Thyroid gland (tissue), 4 donors: ENCODE measurements around the gene TBCD. TPM values are rescaled to one million over a fixed set of nuclear protein-coding genes. Genes with fewer than 3 reads are reported as not detected.

ENCODE experiments used
- DNase-seq, 2 donors: peaks; one replicate each; pipeline ENCODE4 v3.0.0-alpha.2; 2019
- H3K27ac ChIP-seq, 3 donors: fragments of 200-600 bp; sonication (generic); 1 replicate in 2 of 3; 2 replicates in 1 of 3; pipeline ENCODE4 v1.5.1; 2016 to 2019; ENCODE audit warnings: mild to moderate bottlenecking in 1 of 3, moderate library complexity in 1 of 3
- H3K27me3 ChIP-seq: fragments of 200-600 bp; sonication (generic); one replicate; pipeline ENCODE4 v1.5.1; 2019
- H3K36me3 ChIP-seq, 2 donors: fragments of 200-600 bp; sonication (generic); one replicate each; pipeline ENCODE4 v1.5.1; 2016 to 2019
- H3K4me1 ChIP-seq, 2 donors: fragments of 200-600 bp; sonication (generic); one replicate each; pipeline ENCODE4 v1.5.1; 2017 to 2019
- H3K4me3 ChIP-seq, 3 donors: fragments of 200-600 bp; sonication (generic); replicated peaks in 1 of 3; 1 replicate in 2 of 3; 2 replicates in 1 of 3; pipeline ENCODE4 v1.5.1; 2016; ENCODE audit warnings: mild to moderate bottlenecking in 1 of 3
- H3K9me3 ChIP-seq: fragments of 200-600 bp; sonication (generic); one replicate; pipeline ENCODE4 v1.5.1; 2017
- CTCF ChIP-seq, 6 experiments: fragments of 200-600 bp in 3 of 6; fragments of 450-650 bp in 3 of 6; sonication (generic) in 3 of 6; IDR thresholded peaks; one replicate each; pipeline ENCODE4 v1.5.1; 2016 to 2019; ENCODE audit warnings: antibody characterized with exemption in 6 of 6, mild to moderate bottlenecking in 2 of 6, inconsistent platforms in 1 of 6, moderate library complexity in 1 of 6
- POLR2A ChIP-seq, 2 donors: fragments of 450-650 bp; IDR thresholded peaks; one replicate each; pipeline ENCODE4 v1.6.1; 2017; ENCODE audit warnings: antibody characterized with exemption in 2 of 2, mild to moderate bottlenecking in 2 of 2, moderate library complexity in 1 of 2
- WGBS, 2 donors: methylation state at CpG; one replicate each; pipeline ENCODE4 v1.1.5; 2017; 5-methylcytosine and 5-hydroxymethylcytosine counted together
- intact Hi-C: fragments of 100-400 bp; cut with DNase I; formaldehyde crosslinking; loops from one replicate; pipeline ENCODE4 v1.15.1; 2023
- total RNA-seq, 4 donors: library from RNA; depleted of rRNA; stranded (reverse); fragments of >200 nt; gene quantifications; one replicate each; pipeline ENCODE4 v1.2.3, GENCODE V29; 2016

TBCD gene
- total RNA-seq, 4 donors from 2014 or later = 72.6 to 85.9 (median 79.6) TPM

GRCh38 chr17:82943339-82943738 is 191.5 kb downstream of the TBCD start:
- no peaks in the 10 kb centered on the region for H3K4me1 ChIP-seq
- H3K4me3 ChIP-seq = no peak overlapping the region
- H3K36me3 ChIP-seq = peaks cover 29 to 37% of the 10 kb centered on the region in 2 donors
- 93% methylated on average over 5 to 7 of the region's 7 CpGs for WGBS, 2 donors
- H3K27me3 ChIP-seq = no peaks in the 10 kb centered on the region
- H3K9me3 ChIP-seq = no peaks in the 10 kb centered on the region
- DNase-seq = no peak
- intact Hi-C loops = no loop called here
- TF ChIP-seq CTCF (IDR thresholded peaks at IDR 0.05) (no peak), POLR2A (IDR thresholded peaks at IDR 0.05) (no peak)
- no peak overlapping the region for H3K27ac ChIP-seq

- Histone ChIP-seq H3K27ac (no peak overlapping the region), H3K9me3 (no peaks in the 10 kb centered on the region), H3K4me3 (no peak overlapping the region), H3K4me1 (no peaks in the 10 kb centered on the region), H3K27me3 (no peaks in the 10 kb centered on the region), H3K36me3 (peaks cover 27 to 37% of the 10 kb centered on the region in 2 donors)
- DNase-seq = no peak
- WGBS, 2 donors = 91 to 100% methylated on average over 8 of the region's 8 CpGs
- TF ChIP-seq CTCF (IDR thresholded peaks at IDR 0.05) (no peak), POLR2A (IDR thresholded peaks at IDR 0.05) (no peak)
- intact Hi-C loops = no loop called here
Observed at GRCh38 chr17:82943751-82944150, 191.9 kb downstream of the TBCD start.

GRCh38 chr17:82944990-82945389 is 193.1 kb downstream of the TBCD start:
- Histone ChIP-seq H3K27me3 (no peaks in the 10 kb centered on the region), H3K9me3 (no peaks in the 10 kb centered on the region), H3K36me3 (peaks cover 27 to 28% of the 10 kb centered on the region in 2 donors), H3K27ac (no peak overlapping the region), H3K4me1 (no peaks in the 10 kb centered on the region), H3K4me3 (no peak overlapping the region)
- no peak for DNase-seq
- TF ChIP-seq POLR2A (IDR thresholded peaks at IDR 0.05) (no peak), CTCF (IDR thresholded peaks at IDR 0.05) (no peak)
- intact Hi-C loops = no loop called here

GRCh38 chr17:82946081-82946480 is 194.2 kb downstream of the TBCD start:
- no peaks in the 10 kb centered on the region for H3K4me1 ChIP-seq
- intact Hi-C loops = no loop called here
- DNase-seq = no peak
- no peak overlapping the region for H3K27ac ChIP-seq
- TF ChIP-seq CTCF (IDR thresholded peaks at IDR 0.05) (no peak), POLR2A (IDR thresholded peaks at IDR 0.05) (no peak)
- no peaks in the 10 kb centered on the region for H3K9me3 ChIP-seq
- H3K36me3 ChIP-seq = peaks cover 24 to 26% of the 10 kb centered on the region in 2 donors
- H3K27me3 ChIP-seq = no peaks in the 10 kb centered on the region
- no peak overlapping the region for H3K4me3 ChIP-seq

GRCh38 chr17:82947051-82947991 is 195.5 kb downstream of the TBCD start:
- Histone ChIP-seq H3K27ac (no peak overlapping the region), H3K36me3 (peaks cover 13 to 14% of the 10 kb centered on the region in 2 donors), H3K27me3 (no peaks in the 10 kb centered on the region), H3K9me3 (no peaks in the 10 kb centered on the region), H3K4me1 (no peaks in the 10 kb centered on the region), H3K4me3 (no peak overlapping the region)
- no peak for DNase-seq
- intact Hi-C loops = no loop called here
- WGBS, 2 donors = 98 to 100% methylated on average over 8 to 9 of the region's 11 CpGs
- TF ChIP-seq POLR2A (IDR thresholded peaks at IDR 0.05) = no peak
- TF ChIP-seq CTCF (IDR thresholded peaks at IDR 0.05) = no peak
